OCI-LY7 (cell line): Measurements from ENCODE around the gene SCN1B.

Experiments used
- EZH2phosphoT487 ChIP-seq: fragments of 200-600 bp; sonication (generic); IDR thresholded peaks from 2 replicates; pipeline ENCODE4 v1.6.1; 2018; ENCODE audit warnings: low read depth, borderline replicate concordance, mild to moderate bottlenecking, mixed run types, antibody characterized with exemption, low read length, moderate library complexity, mixed read lengths
- TF ChIP-seq, protein P1 (sequence below): fragments of 200-600 bp; sonication (generic); conservative IDR thresholded peaks from 2 replicates; pipeline ENCODE4 v1.5.1; 2014; ENCODE audit warnings: mild to moderate bottlenecking, antibody characterized with exemption, low read length, moderate library complexity, mixed read lengths

DNA sequence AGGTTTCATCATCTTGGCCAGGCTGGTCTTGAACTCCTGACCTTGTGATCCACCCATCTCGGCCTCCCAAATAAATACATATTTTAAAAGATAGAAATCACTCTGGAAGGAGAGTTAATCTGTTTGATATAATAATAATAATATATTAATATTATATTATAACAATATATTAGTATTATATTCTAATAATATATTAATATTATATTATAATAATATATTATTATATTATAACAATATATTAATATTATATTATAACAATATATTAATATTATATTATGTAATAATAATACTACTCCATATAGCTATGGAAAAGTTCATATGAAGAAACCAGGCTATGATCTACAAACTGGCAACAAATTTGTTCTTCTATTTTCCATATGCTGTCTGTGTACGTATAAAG lies 28.1 kb downstream of the SCN1B start:
- TF ChIP-seq, protein P1, sequence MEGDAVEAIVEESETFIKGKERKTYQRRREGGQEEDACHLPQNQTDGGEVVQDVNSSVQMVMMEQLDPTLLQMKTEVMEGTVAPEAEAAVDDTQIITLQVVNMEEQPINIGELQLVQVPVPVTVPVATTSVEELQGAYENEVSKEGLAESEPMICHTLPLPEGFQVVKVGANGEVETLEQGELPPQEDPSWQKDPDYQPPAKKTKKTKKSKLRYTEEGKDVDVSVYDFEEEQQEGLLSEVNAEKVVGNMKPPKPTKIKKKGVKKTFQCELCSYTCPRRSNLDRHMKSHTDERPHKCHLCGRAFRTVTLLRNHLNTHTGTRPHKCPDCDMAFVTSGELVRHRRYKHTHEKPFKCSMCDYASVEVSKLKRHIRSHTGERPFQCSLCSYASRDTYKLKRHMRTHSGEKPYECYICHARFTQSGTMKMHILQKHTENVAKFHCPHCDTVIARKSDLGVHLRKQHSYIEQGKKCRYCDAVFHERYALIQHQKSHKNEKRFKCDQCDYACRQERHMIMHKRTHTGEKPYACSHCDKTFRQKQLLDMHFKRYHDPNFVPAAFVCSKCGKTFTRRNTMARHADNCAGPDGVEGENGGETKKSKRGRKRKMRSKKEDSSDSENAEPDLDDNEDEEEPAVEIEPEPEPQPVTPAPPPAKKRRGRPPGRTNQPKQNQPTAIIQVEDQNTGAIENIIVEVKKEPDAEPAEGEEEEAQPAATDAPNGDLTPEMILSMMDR = no peak
- TF ChIP-seq EZH2phosphoT487 = no peak
